HK-2 (cell line): ENCODE results near the gene RBM19.
"Not testable (repeated sequence)": the region's sequence is repeated elsewhere in the genome, so short reads cannot be mapped to it uniquely, and the experiment has no call there.

Experiments used
- DNase-seq: peaks from one replicate; pipeline ENCODE4 v3.0.0-alpha.2; 2018; ENCODE audit not compliant: unreplicated experiment

RBM19 gene

DNA sequence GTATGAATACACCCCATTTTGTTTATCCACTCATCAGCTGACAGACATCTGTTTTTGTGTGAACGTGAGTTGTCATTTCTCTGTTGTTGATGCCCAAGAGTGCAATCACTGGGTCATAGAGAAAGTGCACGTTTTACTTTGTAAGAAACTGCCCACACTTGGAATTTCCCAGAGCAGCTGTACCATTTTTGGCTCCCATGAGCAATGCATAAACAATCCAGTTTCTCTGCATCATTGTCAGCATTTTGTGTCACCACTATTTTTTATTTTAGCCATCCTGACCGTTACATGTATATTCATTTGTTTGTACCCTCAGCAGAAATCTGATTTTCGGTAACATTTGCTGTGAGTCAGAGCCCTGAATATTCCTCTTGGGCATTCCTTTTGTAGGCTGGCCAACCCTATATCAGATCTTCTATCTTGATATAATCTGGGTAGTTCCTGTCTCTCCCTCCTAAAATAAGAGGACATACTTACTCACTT, 62.7 kb downstream of the RBM19 start:
- no peak for DNase-seq

DNA sequence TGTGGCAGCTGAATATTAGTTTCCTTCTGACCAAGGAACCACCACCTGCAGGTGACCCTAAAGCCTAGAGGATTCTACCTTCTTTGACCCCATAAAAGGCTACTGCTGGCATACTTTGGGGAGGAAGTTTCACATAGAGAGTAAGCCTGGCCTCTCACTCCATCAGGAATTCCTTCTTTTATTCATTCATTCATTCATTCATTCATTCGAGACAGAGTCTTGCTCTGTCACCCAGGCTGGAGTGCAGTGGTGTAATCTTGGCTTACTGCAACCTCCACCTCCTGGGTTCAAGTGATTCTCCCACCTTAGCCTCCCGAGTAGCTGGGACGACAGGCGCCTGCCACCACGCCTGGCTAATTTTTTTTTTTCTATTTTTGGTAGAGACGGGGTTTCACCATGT, 64.8 kb downstream of the RBM19 start:
- DNase-seq = not testable (repeated sequence)

- DNase-seq = no peak
Observed at GRCh38 chr12:113900716-113901115, 65.4 kb downstream of the RBM19 start.

DNA sequence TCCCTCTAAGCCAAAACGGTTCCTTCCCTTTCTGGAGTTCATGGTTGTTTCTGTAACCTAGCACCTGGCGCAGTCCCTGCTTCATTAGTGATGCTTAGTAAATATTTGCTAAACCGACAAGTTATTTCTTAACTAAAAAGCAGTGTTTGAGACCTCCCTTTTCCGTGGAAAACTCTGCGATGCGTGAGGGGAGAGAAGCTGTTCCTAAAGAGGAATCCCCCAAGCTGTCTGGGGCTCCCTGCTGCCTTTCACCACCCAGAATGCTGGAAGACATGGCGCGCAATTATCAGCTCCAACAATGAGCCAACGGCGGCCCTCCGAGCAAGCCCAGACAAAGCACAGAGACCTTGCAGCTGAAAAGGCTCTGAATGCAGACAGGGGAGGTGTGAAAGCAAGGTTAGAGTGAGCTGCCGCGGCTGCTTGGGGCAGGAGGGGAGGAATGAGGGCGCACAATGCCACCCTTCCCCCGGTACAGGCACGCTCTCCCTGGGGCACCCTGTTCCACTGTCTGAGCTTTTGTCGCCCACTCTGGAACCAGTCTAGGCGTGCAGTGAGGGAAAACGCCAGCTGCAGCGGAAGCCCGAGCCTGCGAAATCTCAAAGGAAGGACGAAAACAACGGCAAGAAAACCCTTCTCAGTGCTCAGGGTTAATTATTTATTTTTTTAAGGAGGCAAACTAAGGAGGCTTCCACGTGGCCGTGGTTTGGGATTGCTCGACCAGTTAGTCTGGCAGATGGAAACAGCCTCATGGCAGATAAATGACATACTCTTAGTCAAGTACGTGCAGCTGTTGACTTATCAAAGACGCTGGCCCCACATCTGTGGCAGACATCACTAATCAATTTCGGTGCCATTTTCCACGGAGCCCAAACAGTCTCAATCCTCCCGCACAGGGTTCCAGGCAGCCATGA, 66.3 kb downstream of the RBM19 start:
- DNase-seq = no peak

GRCh38 chr12:113899042-113899560, 67.0 kb downstream of the RBM19 start:
- no peak for DNase-seq

GRCh38 chr12:113898466-113898865, 67.7 kb downstream of the RBM19 start:
- DNase-seq = no peak

DNA sequence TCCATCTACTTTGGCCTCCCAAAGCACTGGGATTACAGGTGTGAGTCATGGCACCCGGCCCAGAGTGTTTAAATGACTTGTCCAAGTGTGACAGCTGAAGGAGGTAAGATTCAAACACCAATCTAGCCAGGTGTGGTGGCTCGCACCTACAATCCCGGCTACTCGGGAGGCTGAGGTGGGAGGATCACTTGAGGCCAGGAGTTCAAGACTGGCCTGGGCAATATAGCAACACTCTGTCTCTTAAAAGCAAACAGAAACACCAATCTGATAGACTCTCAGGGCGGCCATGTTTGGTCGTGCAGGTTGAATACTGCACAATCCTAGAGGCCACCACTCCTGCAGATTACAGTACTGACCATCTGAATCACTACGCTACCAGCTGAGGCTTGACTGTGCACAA, 68.7 kb downstream of the RBM19 start:
- no peak for DNase-seq

GRCh38 chr12:113896841-113897240, 69.3 kb downstream of the RBM19 start:
- no peak for DNase-seq

DNA sequence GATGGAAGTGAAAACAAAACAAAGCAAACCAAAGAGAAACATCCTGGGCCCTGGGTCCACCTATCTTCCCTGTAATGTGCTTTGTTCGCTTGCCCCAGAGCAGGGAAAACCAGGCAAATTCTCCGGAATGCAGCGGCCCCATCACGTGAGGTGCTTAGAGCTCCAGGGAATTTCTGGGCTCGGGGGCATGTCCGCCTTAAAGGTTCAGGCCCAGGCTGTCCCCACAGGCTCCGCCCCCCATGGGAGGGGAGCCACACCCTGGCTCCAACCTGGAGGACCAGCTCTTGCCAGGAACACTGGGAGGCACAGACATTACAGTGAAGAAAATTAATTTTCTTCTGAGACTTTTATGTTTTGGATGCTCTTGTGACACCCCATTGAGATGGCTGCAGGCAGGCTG, 69.9 kb downstream of the RBM19 start:
- no peak for DNase-seq

- DNase-seq = no peak
Observed at GRCh38 chr12:113895176-113895575, 70.9 kb downstream of the RBM19 start.

GRCh38 chr12:113894697-113895096, 71.4 kb downstream of the RBM19 start:
- no peak for DNase-seq

- no peak for DNase-seq
Observed at GRCh38 chr12:113893221-113893620, 72.9 kb downstream of the RBM19 start.

DNA sequence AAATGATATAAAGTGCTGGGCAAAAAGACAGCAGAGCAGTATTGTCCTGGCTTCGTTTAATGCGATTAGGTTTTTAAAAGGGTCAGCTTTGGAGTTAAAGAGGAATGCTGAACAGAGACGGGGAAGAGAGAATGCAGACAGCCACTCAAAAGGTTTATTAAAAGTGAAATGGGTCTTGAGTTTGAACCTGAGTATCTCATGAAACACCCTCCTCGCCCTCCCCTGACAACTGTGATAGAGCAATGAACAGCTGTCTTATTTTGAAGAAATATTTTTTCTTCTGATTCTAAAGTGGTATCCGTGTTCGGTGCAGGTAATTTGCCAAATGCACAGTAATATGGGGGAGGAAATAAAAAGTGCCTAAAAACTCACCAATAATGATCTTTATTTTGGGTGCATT, 73.6 kb downstream of the RBM19 start:
- DNase-seq = no peak

GRCh38 chr12:113891739-113892520, 74.2 kb downstream of the RBM19 start:
- no peak for DNase-seq

GRCh38 chr12:113891167-113891692, 74.9 kb downstream of the RBM19 start:
- no peak for DNase-seq

- DNase-seq = no peak
Observed at GRCh38 chr12:113889891-113890581, 76.1 kb downstream of the RBM19 start.

DNA sequence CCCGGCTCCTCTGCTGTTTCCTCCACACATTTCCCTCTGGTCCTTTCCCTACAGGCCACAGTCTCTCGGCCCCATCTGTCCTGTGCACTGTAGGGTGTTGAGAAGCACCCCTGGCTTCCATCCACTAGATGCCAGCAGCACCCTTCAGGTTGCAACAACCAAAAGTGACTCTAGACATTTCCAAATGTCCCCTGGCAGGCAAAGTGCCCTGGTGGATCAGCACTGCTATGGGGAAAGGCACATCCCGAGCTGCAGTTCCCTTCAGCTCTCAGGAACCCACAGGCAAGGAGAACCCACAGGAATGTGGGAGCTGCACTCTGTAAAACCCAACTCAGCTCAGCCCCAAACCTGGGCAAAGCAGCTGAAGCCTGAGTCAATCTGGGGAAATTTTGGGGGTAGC, 77.0 kb downstream of the RBM19 start:
- DNase-seq = no peak

- no peak for DNase-seq
Observed at GRCh38 chr12:113888435-113888834, 77.7 kb downstream of the RBM19 start.

DNA sequence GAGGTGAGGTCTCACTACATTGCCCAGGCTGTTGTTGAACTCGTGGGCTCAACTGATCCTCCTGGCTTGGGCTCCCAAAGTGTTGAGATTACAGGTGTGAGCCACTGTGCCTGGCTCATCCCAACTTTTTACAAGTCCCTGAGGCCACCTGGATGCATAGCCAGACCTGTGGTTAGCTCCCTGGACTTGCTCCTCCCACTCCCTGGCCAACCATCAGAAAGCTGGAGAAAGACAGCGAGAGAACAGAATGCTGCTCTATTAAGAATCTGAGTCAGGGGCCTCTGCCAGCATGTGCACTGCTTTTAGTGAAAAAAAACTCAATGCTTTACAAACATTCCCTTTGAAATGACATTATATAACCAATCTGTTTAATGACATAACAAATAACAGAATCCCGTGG, 78.2 kb downstream of the RBM19 start:
- no peak for DNase-seq

- no peak for DNase-seq
Observed at GRCh38 chr12:113886721-113887120, 79.4 kb downstream of the RBM19 start.

GRCh38 chr12:113884392-113884791, 81.7 kb downstream of the RBM19 start:
- no peak for DNase-seq

DNA sequence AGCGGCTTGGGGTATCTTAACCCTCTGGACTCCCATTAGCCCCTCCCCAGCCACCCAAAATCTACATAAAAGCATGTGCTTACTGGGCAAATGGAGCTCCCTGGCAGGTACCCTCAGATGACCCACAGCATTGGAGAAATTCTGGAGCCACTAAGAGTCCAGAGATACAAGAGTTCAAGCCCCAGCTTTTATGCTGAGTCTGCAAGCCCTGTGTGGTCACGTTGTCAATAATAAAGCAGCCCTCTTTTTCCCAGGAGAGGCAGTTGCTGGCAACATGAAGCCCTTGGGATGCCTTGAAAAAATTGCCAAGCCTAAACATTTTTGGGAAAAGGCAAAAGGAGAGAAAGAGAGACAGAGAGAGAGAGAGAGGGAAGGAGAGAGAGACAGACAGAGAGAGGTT, 83.4 kb downstream of the RBM19 start:
- no peak for DNase-seq
